Hematopoietic multipotent progenitor cell (in vitro differentiated cells): ENCODE data around the gene RAPGEF5. TPM values are rescaled to one million over a fixed set of nuclear protein-coding genes. Genes with fewer than 3 reads are reported as not detected.

Experiments used
- DNase-seq, 3 donors: peaks; one replicate each; pipeline ENCODE4 v3.0.0-alpha.2; 2011 to 2015; ENCODE audit warnings: low read depth in 2 of 3, low spot score in 2 of 3
- total RNA-seq: library from RNA; depleted of rRNA; stranded (reverse); fragments of >200 nt; gene quantifications from one replicate; pipeline ENCODE4 v1.2.3, GENCODE V29; 2012

RAPGEF5 gene
- total RNA-seq, 1 donor, result 0.27 TPM

DNA sequence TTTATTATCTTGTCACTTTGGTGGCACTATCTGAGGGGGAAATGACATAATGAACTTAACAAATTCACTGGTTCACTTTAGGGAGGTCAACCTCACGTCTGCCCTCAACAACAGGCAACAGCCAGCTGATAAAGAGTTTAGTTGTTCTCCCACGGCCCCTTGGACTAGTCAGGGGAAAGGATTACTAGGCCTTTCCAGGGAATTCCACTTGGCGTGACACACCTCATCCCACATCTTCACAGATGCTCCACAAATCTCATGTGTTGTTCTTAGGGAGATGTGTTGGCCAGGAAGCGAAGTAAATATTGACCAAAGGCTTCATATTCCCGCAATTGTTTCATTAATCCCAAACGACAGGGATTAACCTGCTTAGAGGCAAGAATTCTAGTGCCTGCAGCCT is 227.8 kb downstream of the RAPGEF5 start:
- no peak for DNase-seq

DNA sequence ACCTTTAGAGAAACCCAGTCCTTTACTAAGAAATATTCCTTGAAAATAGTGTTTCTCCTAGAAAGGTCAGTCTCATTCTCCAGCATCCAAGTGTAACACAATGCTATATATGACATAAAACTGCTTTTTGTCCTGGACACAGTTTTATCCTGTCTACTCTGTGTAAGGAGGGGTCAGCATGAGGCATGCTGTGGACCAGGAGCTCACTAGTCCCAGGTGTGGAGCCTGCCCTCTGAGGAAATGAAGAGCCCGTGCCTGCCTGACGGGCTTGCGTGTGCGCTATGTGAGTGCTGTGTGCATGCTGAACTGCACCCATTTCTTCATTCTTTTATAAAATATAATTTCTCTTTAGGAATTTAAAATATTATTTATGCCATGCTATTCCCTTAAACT is 228.4 kb downstream of the RAPGEF5 start:
- no peak for DNase-seq

DNA sequence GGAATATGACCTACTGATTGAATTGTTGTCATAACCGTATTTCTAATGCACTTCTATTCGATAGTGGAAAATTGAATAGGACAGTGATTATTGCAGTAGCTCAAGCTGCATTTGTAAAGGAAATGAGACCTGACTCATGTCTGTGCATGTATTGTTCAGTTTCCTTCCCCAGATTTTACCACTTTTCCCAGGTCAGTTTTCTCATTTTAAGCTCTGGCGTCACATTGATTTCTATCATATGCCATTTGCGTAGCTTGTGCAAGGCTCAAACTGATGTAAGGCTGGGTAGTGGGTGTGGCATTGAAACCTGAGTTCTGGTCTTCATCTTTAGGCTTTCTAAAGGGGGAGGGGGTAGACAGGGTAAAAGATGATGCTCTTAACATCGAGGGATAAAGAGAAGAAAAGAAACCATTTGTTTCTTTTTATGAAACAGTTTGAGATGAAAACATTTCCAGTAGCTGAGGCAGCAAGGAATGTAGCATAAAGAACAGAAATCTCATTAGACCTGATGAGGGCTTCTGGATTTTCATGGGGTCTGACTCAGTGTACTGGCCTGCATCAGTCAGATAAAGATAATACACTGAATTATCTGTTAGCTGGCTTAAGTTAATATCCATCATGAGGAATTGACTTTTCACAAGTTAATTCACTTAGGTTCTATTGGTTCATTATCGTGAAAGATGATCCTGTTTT is 229.0 kb downstream of the RAPGEF5 start:
- DNase-seq, result no peak

DNA sequence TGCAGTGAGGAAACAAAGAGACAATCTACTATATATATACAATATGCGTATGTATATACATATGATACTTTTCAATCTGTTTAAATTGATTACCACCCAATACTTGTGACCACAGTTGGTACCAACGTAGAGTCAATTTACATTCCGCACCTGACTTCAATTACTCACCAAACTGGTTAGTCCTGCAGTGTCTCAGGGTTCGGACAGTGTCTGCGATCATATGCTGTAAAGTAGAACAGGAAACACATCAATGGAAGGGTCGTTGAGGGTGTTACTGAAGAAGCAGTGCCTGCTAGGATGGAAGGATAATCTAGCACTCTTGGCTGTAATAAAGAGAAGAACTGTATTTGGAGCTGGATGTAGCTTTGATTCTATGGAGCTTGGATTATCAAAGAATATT is 231.5 kb downstream of the RAPGEF5 start:
- no peak for DNase-seq

DNA sequence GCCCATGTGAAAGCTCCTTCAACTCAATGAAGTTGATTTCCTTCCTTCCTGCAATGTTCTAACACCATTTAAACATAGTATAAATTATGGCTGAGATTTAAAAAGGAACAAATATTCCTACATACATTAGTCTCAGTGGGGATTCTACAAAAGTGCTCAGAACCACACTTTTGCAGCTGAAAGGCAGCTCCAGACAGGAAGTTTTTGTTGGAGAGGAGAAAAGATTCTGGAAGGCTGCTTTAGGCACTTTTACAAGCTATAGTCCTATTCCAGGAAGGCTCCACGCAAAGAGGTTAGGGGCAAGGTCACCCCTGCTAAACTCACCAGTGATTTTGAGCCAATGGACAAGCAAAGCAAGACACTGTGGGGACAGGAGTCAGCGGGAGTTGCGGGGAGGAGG is 232.0 kb downstream of the RAPGEF5 start:
- DNase-seq, result no peak

DNA sequence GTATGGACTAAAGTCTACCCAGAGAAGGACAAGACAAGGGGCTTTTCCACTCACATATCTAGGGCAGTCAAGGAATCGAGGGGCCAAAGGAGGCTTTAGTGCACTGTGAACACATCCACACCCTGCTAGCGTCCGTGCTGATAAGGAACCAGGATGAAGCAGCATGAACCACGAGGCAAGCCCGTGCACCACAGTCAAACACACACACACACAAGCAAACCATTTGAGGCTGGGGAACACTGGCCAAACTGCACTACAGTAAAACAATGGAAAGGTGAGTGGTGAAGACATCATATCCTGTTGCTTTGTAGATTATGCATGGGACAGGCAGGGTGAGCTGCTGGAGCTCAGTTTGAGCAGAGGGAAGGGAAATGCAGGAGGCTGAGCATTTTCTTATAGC is 233.8 kb downstream of the RAPGEF5 start:
- DNase-seq, result peak in 1 of 3 donors; percentile 33

DNA sequence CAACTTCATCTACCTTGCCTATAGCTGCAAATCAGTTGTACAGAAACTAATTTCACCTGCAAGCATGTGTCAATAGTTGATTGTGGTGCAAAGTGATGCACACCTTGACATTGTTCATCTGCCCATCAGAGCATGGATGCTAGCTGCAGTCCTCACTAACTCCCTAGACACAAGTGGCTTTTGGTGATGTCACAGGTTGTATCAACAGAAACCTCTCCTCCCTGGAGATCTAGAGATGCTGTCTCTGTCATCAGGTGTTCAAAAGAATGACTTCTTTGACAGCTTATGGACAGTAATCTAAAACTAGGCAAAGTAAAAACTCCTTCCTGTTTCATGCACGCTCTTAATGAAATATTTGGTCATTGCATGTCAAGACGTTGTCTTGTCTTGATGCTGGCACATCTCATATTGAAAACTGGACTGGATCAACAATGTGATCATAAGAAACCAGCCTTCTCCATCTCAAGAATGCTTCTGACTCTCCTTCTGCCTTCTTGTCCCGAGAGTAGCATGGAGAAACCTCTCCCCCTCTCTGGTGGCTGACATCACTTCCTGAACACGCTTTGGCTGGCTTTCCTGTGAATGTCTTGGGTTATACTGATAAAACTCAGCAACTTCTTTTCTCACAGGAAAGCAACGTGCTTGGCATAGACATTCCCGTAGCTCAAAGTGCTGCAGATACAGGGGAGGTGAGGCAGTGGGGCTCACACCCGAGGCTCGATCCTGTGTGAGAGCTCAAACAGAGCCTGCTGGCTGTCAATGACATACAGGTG is 235.1 kb downstream of the RAPGEF5 start:
- DNase-seq, result peak in 2 of 3 donors; percentile 64 to 80

DNA sequence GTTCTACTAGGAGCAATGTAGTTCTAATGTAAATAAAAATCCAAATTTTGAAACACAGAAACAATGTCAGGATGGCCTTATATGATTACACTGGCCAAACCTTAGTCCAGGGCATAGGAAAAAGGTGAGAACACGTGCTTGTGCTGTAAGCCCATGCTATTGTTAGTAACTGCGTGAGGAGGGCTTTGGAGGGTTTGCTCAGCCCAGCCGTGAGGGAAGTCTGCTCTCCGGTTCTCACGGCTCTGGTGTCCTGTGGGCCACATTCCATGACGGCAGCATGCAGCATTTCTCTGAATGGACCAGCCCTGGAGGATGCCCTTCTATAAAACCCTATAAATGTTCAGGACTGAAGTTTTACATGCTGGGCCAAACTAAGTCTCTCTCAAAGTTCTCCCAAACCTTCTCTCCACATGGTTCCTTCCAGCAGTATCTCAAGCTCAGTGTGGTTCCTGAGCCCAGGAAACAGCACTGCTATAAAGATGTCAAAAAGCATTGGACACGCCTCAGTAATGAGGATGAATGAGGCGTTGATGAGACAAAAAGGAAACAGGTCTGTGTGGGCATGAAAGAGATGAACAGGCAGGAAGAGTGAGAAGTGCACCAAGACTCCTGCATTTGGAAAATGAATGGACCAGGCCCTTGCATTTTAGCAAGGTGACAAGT is 236.4 kb downstream of the RAPGEF5 start:
- no peak for DNase-seq

DNA sequence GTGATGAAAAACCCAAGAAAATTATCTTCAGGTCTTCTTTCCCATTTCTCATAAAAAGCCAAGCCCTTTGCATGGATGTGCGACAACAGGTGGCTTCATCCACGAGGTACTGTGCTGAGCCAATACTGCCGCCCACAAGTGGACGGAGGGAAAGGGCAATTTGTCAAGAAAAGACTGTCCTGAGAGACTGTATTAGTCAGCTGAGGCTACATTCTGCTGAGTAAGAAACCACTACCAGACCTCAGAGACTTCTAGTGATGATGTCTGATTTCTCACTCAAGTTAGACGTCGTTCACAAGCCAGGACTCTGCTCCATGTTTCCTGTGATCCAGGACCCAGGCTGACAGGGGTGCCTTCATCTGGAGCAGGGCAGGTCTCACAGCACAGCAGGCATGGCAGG is 239.7 kb downstream of the RAPGEF5 start:
- no peak for DNase-seq

DNA sequence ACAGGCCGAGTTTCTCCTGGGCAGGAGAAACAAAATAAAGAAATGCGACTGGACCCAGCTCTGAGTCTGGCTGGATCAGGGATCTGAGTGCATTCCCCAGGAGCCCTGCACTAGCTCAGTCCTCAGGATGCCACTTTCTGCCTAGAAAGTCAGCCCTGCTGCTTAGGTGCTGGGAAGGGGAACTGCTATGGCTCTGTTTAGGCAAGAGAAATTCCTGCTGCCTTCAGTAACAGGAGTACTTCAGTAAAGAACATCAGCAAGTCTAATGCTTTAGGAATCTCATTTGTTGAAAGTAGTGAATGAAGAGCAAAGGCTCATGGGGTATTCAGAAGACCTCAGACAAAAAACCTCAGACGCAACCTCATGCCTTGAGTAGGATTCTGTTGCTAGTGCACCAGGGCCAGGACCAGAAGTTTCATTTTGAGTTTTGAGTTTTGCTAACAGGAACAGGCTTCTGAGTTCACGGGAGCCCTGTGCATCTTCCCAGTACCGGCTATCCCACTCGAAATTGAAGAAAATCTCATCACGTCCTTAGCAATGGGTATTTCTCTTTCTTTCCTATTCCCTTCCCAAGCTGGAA is 240.4 kb downstream of the RAPGEF5 start:
- no peak for DNase-seq

DNA sequence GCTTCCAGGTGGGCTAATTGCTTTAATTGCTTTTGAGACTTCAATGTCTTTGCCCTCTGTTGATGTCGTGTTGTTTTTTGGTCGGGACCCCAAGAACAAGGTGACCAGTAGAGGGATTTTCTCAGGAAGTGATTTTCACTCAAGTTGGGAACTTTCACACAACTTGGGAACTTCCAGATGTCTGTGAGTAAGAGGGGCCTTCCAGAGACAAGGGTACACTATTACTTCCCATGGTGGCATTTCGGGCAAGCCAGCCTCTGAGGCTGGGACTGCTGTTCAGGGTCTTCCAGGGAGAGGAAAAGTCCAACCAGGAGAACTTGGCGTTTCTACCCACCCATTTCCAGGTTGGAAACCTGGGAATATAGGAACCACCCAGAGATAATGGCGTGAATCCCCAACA is 241.3 kb downstream of the RAPGEF5 start:
- DNase-seq, result no peak

DNA sequence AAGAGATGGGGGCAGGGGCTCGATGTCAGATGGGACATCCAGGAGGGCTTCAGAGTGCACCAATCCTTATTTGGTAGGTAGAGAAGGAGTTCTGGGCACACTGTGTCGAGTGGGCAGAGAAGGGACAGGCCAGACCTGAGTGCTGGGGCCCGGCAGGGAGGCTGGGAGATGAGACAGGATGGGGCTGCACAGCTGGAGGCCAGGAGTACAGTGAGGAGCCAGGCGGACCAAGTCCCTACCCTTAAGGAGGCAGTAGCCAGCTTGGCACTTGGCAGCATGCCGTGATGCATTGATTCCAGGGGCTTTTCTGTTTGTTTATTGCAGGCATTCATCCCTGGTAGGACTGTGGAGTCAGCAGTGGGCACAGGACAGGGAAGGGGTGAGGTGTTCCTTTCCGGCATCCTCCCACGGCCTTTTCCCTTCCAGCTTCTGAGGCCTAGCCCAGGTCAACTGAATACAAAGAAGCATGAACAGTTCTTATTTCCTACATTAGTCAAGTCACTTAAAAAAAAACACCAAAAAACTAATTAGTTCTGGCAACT is 242.4 kb downstream of the RAPGEF5 start:
- DNase-seq, result no peak

DNA sequence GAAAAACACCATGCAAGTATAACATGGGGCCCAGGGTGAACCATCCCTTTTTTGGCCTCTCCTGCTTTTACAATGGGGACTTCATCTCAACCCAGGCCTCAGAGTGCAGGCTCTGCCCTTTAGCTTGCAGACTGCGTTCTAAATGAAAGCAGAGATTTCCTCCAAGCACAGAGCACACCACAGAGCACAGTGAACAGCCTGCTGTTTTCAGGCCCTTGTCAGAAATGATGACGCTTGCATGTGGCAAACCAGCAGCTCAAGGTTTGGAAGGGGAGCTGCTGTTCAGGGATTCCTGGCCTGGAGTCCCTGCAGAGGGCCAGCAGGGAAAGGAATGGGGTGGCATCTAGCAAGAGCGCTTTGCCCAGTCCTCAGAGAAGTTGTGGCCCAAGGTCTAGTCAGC is 243.9 kb downstream of the RAPGEF5 start:
- no peak for DNase-seq

DNA sequence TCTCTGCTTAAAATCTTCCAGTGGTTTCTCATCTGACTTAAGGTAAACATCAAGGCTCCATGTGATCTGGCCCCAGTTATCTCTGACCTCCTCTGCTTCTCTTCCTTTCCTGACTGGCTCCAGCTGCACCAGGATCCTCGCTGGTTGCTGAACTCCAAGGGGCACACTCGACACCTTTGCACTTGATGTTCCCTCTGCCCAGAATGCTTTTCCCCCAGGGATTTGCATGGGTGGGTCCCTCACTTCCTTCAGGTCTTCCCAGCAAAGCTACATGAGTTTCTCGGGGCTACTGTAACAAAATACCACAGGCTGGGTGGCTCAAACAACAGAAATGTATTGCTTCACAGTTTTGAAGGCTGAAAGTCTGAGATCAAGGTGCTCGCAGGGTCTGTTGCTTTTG is 245.3 kb downstream of the RAPGEF5 start:
- no peak for DNase-seq

DNA sequence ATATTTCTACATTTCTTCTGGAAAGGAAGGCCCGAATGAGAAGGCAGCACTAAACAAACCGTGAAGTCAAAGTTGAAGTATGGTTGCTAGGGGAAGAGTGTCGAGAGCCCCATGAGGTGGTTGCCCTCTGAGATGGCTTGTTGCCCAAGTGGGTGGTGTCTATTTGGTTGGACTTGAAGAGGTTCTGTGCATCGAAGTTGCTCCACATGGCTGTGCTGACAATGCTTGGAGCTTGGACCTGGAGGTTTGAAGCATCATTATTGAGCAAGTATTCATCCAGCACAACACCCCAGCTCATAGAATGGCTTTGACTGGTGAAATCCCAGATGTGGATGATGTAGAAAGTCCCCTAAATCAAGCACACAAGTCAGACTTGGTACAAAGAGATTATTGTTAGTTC is 246.1 kb downstream of the RAPGEF5 start:
- DNase-seq, result no peak

DNA sequence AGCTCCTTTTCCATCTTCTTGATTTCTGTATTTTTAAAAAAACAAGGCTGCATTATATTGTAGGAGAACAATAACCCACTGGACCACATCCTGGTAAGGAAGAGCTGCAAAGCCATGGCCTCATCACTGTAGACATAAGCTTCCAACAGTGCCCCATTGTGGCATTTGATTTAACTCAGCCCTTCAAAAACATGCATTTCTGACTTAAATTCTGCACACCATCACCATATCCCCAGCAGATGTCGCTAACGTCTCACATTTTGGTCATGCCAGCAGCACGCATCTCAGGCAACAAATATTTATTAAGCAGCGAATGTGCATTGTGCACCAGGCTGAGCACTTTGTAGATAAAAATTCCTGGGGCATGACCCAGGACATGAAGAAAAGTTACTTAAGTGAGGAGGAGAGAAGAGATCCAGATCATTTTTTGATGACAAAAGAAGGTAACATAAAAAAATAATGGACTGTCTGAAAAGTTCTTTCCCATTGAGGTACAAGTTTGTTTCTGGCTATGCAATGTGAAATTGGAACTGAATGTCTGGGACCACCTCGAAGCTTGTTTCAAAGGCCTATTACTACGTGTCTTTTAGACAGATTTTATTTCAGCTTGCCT is 246.6 kb downstream of the RAPGEF5 start:
- peak; percentile 41 to 90 (median 81) for DNase-seq

DNA sequence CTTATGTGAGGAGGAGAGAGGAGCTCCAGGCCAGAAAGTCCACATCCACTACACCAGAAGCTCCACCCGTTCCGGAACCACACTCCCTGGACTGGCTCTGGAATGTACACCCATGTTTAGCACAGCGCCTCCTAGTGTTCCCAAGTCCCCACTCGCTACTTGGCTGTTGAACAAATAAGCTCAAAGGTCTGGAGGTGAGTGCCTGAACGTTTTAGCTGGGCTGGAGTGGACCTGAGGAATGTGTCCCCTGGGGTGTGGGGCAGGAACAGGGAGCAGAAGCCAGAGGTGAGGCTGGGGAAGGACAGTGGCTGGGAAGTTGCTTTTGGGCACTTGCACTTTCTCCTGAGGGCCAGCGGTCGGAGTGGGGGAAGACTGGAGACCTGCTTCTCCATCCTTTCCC is 247.2 kb downstream of the RAPGEF5 start:
- peak in 1 of 3 donors; percentile 39 for DNase-seq

DNA sequence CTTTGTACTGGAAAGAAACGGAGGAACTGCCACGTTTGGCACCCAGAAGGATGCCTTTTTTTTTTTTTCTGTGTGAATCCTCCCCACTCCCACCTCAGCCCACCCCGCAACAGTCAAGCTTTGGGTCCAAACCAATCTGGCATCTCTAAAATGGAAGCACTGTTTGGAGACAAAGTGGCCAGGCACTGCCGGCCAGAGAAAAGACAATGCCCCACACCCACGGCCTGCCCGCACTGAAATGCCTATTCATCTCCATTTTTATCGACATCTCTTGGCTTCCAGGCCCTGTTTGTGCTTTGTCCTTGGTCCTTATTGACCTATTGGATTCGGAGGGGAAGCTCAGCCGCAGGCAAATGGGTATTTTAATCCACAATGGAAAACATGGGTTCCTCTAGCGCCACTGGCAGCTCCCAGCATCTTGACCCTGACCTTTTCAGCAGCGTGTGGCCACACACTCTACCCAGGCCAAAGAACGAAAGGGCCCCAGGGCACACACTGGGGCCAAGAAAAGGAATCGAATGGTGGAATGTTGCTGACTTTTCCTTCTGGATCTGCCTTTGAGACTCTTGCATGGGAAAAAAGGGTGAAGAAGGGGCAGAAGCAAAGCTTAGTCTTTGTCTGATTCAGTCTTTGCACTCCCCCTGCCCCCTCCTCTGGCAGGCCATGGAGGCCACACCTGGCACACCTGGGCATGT is 248.7 kb downstream of the RAPGEF5 start:
- no peak for DNase-seq

DNA sequence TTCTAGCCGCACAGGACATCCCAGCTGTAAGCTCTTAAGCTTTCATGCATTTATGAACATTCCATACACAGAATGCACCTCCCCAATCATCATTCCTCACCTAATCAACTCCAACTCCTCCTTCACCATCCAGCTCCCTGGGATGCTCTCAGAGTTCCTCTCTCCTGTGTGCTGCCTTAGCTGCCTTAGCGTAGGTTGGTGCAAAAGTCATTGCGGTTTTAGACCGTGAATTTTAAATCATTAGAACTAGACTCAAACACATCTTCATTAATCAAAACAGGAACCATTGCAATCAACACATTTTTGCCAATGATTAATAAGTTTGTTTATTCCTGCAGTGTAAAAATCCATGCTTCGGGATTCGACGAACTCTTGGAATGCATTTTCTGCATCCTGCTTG is 251.4 kb downstream of the RAPGEF5 start:
- DNase-seq, result no peak
